B cell (primary cell): ENCODE results near the gene DNAJA4.

Experiments
- CTCF ChIP-seq: fragments of 200-600 bp; IDR thresholded peaks from one replicate; pipeline ENCODE4 v1.8.0; 2022; ENCODE audit warnings: antibody characterized with exemption, mild to moderate bottlenecking
- EZH2 ChIP-seq: IDR thresholded peaks from 2 replicates; pipeline ENCODE4 v1.6.1; 2012; ENCODE audit warnings: borderline replicate concordance, low read depth, mild to moderate bottlenecking, moderate library complexity, low read length; ENCODE audit not compliant: insufficient read depth, poor library complexity, severe bottlenecking

GRCh38 chr15:78264304-78265136 lies at the start of gene DNAJA4:
- TF ChIP-seq CTCF (no peak), EZH2 (no peak)
